Liver (tissue), 10 donors: ENCODE data around the gene NXN. TPM values are rescaled to one million over a fixed set of nuclear protein-coding genes. Genes with fewer than 3 reads are reported as not detected.
"Not testable (repeated sequence)": the region's sequence is repeated elsewhere in the genome, so short reads cannot be mapped to it uniquely, and the experiment has no call there.

Source experiments
- DNase-seq: peaks from one replicate; pipeline ENCODE4 v3.0.0-alpha.2; 2017; ENCODE audit warnings: low spot score
- H3K27ac ChIP-seq, 2 donors: one replicate each; pipeline ENCODE4 v1.7.0; 2013; ENCODE audit warnings: inconsistent platforms in 2 of 2, low read length in 2 of 2, control low read depth in 1 of 2, low read depth in 1 of 2, mild to moderate bottlenecking in 1 of 2
- H3K27me3 ChIP-seq, 4 donors: one replicate each; pipeline versions ENCODE4 v1.6.1 to v1.7.0; 2013; ENCODE audit warnings: low read length in 3 of 4, inconsistent platforms in 1 of 4, mild to moderate bottlenecking in 1 of 4, moderate library complexity in 1 of 4; ENCODE audit not compliant: control insufficient read depth in 4 of 4, insufficient read depth in 4 of 4
- H3K36me3 ChIP-seq, 4 donors: one replicate each; pipeline versions ENCODE4 v1.6.1 to v1.7.0; 2013; ENCODE audit warnings: low read length in 3 of 4, mild to moderate bottlenecking in 3 of 4, low read depth in 1 of 4, moderate library complexity in 1 of 4; ENCODE audit not compliant: control insufficient read depth in 4 of 4, insufficient read depth in 3 of 4
- H3K4me1 ChIP-seq, 4 donors: one replicate each; pipeline versions ENCODE4 v1.6.1 to v1.7.0; 2013; ENCODE audit warnings: low read length in 3 of 4, mild to moderate bottlenecking in 3 of 4, moderate library complexity in 1 of 4; ENCODE audit not compliant: control insufficient read depth in 4 of 4, insufficient read depth in 4 of 4
- H3K4me3 ChIP-seq, 3 donors: one replicate each; pipeline versions ENCODE4 v1.6.1 to v1.7.0; 2013; ENCODE audit warnings: low read length in 3 of 3, control low read depth in 1 of 3, low read depth in 1 of 3, mild to moderate bottlenecking in 1 of 3
- H3K9ac ChIP-seq, 2 donors: one replicate each; pipeline ENCODE4 v1.7.0; 2013; ENCODE audit warnings: low read length in 2 of 2, mild to moderate bottlenecking in 2 of 2, moderate library complexity in 2 of 2, control low read depth in 1 of 2, low read depth in 1 of 2
- H3K9me3 ChIP-seq, 4 donors: one replicate each; pipeline versions ENCODE4 v1.6.1 to v1.7.0; 2013; ENCODE audit warnings: low read length in 3 of 4; ENCODE audit not compliant: control insufficient read depth in 4 of 4
- FOXA2 ChIP-seq: IDR thresholded peaks from 2 replicates; pipeline ENCODE4 v1.6.1; 2016; ENCODE audit warnings: antibody characterized with exemption
- WGBS: extraction: QIAGEN DNeasy Blood & Tissue Kit; methylation state at CpG from one replicate; pipeline ENCODE4 v1.1.7; 2013; 5-methylcytosine and 5-hydroxymethylcytosine counted together
- polyA plus RNA-seq, 2 donors: library from polyadenylated mRNA; stranded (reverse) in 1 of 2; unstranded in 1 of 2; fragments of 200-250 nt in 1 of 2; fragments of >200 nt in 1 of 2; fragmentation: Nextera tagmentation in 1 of 2; extraction: Ambion mirVana in 1 of 2; gene quantifications; one replicate each; pipeline versions ENCODE4 v1.2.1 to v1.2.3, GENCODE V29; 2013 to 2015
- small RNA-seq: library from RNA; depleted of rRNA; stranded (forward); fragments of <200 nt; gene quantifications from one replicate; pipeline ENCODE3, GENCODE V24; 2014
- total RNA-seq, 2 donors: library from RNA; depleted of rRNA; stranded (reverse); fragments of >200 nt; gene quantifications; one replicate each; pipeline ENCODE4 v1.2.3, GENCODE V29; 2014
- donor health status: healthy.
- donor health status: healthy.
- donor health status: healthy.
- donor health status: healthy.
- donor health status: healthy.

NXN gene
- total and polyA plus RNA-seq, 4 donors: 2.3 to 4.5 (median 3.3) TPM

GRCh38 chr17:750431-751037 lies 229.0 kb downstream of the NXN start:
- Histone ChIP-seq H3K27me3 (no peaks in the 10 kb centered on the region), H3K9me3 (no peaks in the 10 kb centered on the region), H3K9ac (no peak overlapping the region), H3K36me3 (peaks cover 0 to 25% (median 10%) of the 10 kb centered on the region in 4 donors), H3K4me3 (no peak overlapping the region), H3K27ac (no peak overlapping the region), H3K4me1 (peaks cover 6 to 17% (median 11%) of the 10 kb centered on the region in 4 donors)
- WGBS: 83% methylated on average over 8 of the region's 8 CpGs
- TF ChIP-seq FOXA2: no peak
- DNase-seq: no peak

- not testable (repeated sequence) for H3K9me3 ChIP-seq, H3K4me3 ChIP-seq, H3K27ac ChIP-seq, DNase-seq, H3K9ac ChIP-seq, H3K27me3 ChIP-seq
- Histone ChIP-seq H3K36me3 (peaks cover 3 to 32% (median 16%) of the 10 kb centered on the region in 4 donors), H3K4me1 (peaks cover 6 to 17% (median 11%) of the 10 kb centered on the region in 4 donors)
- 77% methylated on average over 7 of the region's 7 CpGs for WGBS
Observed at GRCh38 chr17:749359-749758, 230.2 kb downstream of the NXN start.

Small RNA genes within 50 kb of the gene (small RNA-seq; reads per million reads assigned to genes)
- not detected for gene MIR3183

Other genes starting within 250 kb of the NXN start
- 1 to 10 TPM; 1.3 to 1.7 TPM for gene TLCD3A, start 247.2 kb downstream of the NXN start, total RNA-seq
- 1 to 10 TPM in 1 of 2 donors, under 1 TPM in 1; 0.57 to 2.3 TPM for gene TLCD3A, start 247.2 kb downstream of the NXN start, polyA plus RNA-seq
- gene GEMIN4, start 227.5 kb downstream of the NXN start, total RNA-seq: 1 to 10 TPM; 6.5 to 7.0 TPM
- gene GEMIN4, start 227.5 kb downstream of the NXN start, polyA plus RNA-seq: 1 to 10 TPM; 2.8 to 5.3 TPM
- gene GLOD4, start 197.5 kb downstream of the NXN start, total RNA-seq: 10 to 100 TPM; 32.1 to 45.9 TPM
- 10 to 100 TPM; 26.1 to 50.5 TPM for gene GLOD4, start 197.5 kb downstream of the NXN start, polyA plus RNA-seq
- 10 to 100 TPM in 1 of 2 donors, 1 to 10 TPM in 1; 8.5 to 16.9 TPM for gene MRM3, start 197.4 kb downstream of the NXN start, total RNA-seq
- gene MRM3, start 197.4 kb downstream of the NXN start, polyA plus RNA-seq: 10 to 100 TPM; 13.9 to 17.5 TPM
- gene TIMM22, start 17.4 kb upstream of the NXN start, total RNA-seq: 1 to 10 TPM; 4.4 to 5.0 TPM
- 1 to 10 TPM; 4.4 to 4.7 TPM for gene TIMM22, start 17.4 kb upstream of the NXN start, polyA plus RNA-seq
- gene ABR, start 200.2 kb upstream of the NXN start, total RNA-seq: 10 to 100 TPM; 10.0 to 12.9 TPM
- gene ABR, start 200.2 kb upstream of the NXN start, polyA plus RNA-seq: 1 to 10 TPM; 2.7 to 3.6 TPM